HEK293T (cell line): ENCODE measurements around the gene GCC1.

ENCODE experiments used
- BHLHE40 ChIP-seq: fragments of 450-650 bp; IDR thresholded peaks from 2 replicates; pipeline ENCODE4 v1.6.1; 2016; ENCODE audit warnings: mild to moderate bottlenecking, moderate library complexity, borderline replicate concordance
- ELF4 ChIP-seq: fragments of 450-650 bp; IDR thresholded peaks from 2 replicates; pipeline ENCODE4 v1.6.1; 2017; ENCODE audit warnings: antibody characterized with exemption
- FOXK2 ChIP-seq: fragments of 450-650 bp; IDR thresholded peaks from 2 replicates; pipeline ENCODE4 v1.6.1; 2016; ENCODE audit warnings: mild to moderate bottlenecking
- FOXM1 ChIP-seq: fragments of 450-650 bp; IDR thresholded peaks from 2 replicates; pipeline ENCODE4 v1.6.1; 2017; ENCODE audit warnings: mild to moderate bottlenecking, borderline replicate concordance
- HDGF ChIP-seq: fragments of 450-650 bp; IDR thresholded peaks from 2 replicates; pipeline ENCODE4 v1.6.1; 2017; ENCODE audit warnings: antibody characterized with exemption, borderline replicate concordance
- SP1 ChIP-seq: fragments of 450-650 bp; IDR thresholded peaks from 2 replicates; pipeline ENCODE4 v1.6.1; 2017
- SUZ12 ChIP-seq: fragments of 450-650 bp; IDR thresholded peaks from 2 replicates; pipeline ENCODE4 v1.6.1; 2016; ENCODE audit warnings: mild to moderate bottlenecking

- TF ChIP-seq ELF4: no peak
- no peak for TF ChIP-seq FOXK2
- no peak for TF ChIP-seq FOXM1
- no peak for TF ChIP-seq HDGF
- TF ChIP-seq BHLHE40: no peak
- TF ChIP-seq SUZ12: no peak
- no peak for TF ChIP-seq SP1
Observed at GRCh38 chr7:127629268-127629854, 44.0 kb upstream of the GCC1 start.
